Left ventricle myocardium inferior (tissue), 1 donor: ENCODE measurements around the gene NT5M. TPM values are rescaled to one million over a fixed set of nuclear protein-coding genes. Genes with fewer than 3 reads are reported as not detected.

Source experiments
- DNase-seq: peaks from one replicate; pipeline ENCODE4 v3.0.0-alpha.2; 2020
- H3K27ac ChIP-seq: fragments of 200-600 bp; replicated peaks from 2 replicates; pipeline ENCODE4 v1.8.0; 2021
- H3K27me3 ChIP-seq: fragments of 200-600 bp; 2 replicates; pipeline ENCODE4 v1.8.0; 2021; ENCODE audit warnings: low read depth
- H3K36me3 ChIP-seq: fragments of 200-600 bp; 2 replicates; pipeline ENCODE4 v1.8.0; 2021
- H3K4me1 ChIP-seq: fragments of 200-600 bp; 2 replicates; pipeline ENCODE4 v1.8.0; 2021
- H3K4me3 ChIP-seq: fragments of 200-600 bp; 2 replicates; pipeline ENCODE4 v1.8.0; 2021; ENCODE audit warnings: mild to moderate bottlenecking, moderate library complexity
- H3K9me3 ChIP-seq: fragments of 200-600 bp; replicated peaks from 2 replicates; pipeline ENCODE4 v1.8.0; 2021
- CTCF ChIP-seq: fragments of 200-600 bp; IDR thresholded peaks from 2 replicates; pipeline ENCODE4 v1.8.0; 2021; ENCODE audit warnings: antibody characterized with exemption, mild to moderate bottlenecking, borderline replicate concordance
- intact Hi-C: fragments of 100-400 bp; cut with micrococcal nuclease; formaldehyde crosslinking; loops from one replicate; pipeline ENCODE4 v1.11.0; 2022
- total RNA-seq: library from RNA; stranded (reverse); fragmentation: NEBNext Ultra II Directional; extraction: Animal tissue kit (Norgen Biotek cat#: 25700); gene quantifications from one replicate; pipeline ENCODE4 v1.2.1, GENCODE V29; 2021
- donor health status: DM: no; HTN: yes; CAD: no; lungs with severe emphysema.

NT5M gene
- total RNA-seq, 1 donor from 2014 or later, result 11.2 TPM

GRCh38 chr17:17385491-17385890, 82.3 kb downstream of the NT5M start:
- no peak for DNase-seq

GRCh38 chr17:17386094-17386800, 83.1 kb downstream of the NT5M start:
- Histone ChIP-seq H3K27me3 (peaks cover 14% of the 10 kb centered on the region), H3K27ac (peak overlapping the region; percentile 66), H3K4me3 (no peak overlapping the region), H3K36me3 (no peaks in the 10 kb centered on the region), H3K4me1 (peaks cover 20% of the 10 kb centered on the region), H3K9me3 (no peaks in the 10 kb centered on the region)
- intact Hi-C loops, result no loop called here
- peak; percentile 52 for DNase-seq
- no peak for TF ChIP-seq CTCF

More at GRCh38 chr17:17385491-17385890, 82.3 kb downstream of the NT5M start:
- Histone ChIP-seq H3K27me3 (peaks cover 14% of the 10 kb centered on the region), H3K4me1 (peaks cover 20% of the 10 kb centered on the region), H3K36me3 (no peaks in the 10 kb centered on the region), H3K27ac (peak overlapping the region; percentile 66), H3K4me3 (no peak overlapping the region), H3K9me3 (no peaks in the 10 kb centered on the region)
- no peak for TF ChIP-seq CTCF
- intact Hi-C loops, result no loop called here

GRCh38 chr17:17387017-17387497, 83.9 kb downstream of the NT5M start:
- Histone ChIP-seq H3K27me3 (peaks cover 14% of the 10 kb centered on the region), H3K27ac (peak overlapping the region; percentile 66), H3K9me3 (no peaks in the 10 kb centered on the region), H3K4me3 (no peak overlapping the region), H3K36me3 (no peaks in the 10 kb centered on the region), H3K4me1 (peaks cover 20% of the 10 kb centered on the region)
- no peak for TF ChIP-seq CTCF
- no peak for DNase-seq
- intact Hi-C loops, result no loop called here

- no peaks in the 10 kb centered on the region for H3K36me3 ChIP-seq
- intact Hi-C loops, result no loop called here
- no peaks in the 10 kb centered on the region for H3K9me3 ChIP-seq
- peaks cover 14% of the 10 kb centered on the region for H3K27me3 ChIP-seq
- no peak overlapping the region for H3K4me3 ChIP-seq
- no peak for TF ChIP-seq CTCF
- peaks cover 20% of the 10 kb centered on the region for H3K4me1 ChIP-seq
- no peak for DNase-seq
- peak overlapping the region; percentile 66 for H3K27ac ChIP-seq
Observed at GRCh38 chr17:17387498-17388362, 84.6 kb downstream of the NT5M start.

GRCh38 chr17:17388657-17389496, 85.7 kb downstream of the NT5M start:
- no peak overlapping the region for H3K4me3 ChIP-seq
- H3K27ac ChIP-seq, result peak overlapping the region; percentile 66
- peaks cover 9% of the 10 kb centered on the region for H3K27me3 ChIP-seq
- peaks cover 20% of the 10 kb centered on the region for H3K4me1 ChIP-seq
- TF ChIP-seq CTCF, result no peak
- no peaks in the 10 kb centered on the region for H3K9me3 ChIP-seq
- intact Hi-C loops, result no loop called here
- H3K36me3 ChIP-seq, result no peaks in the 10 kb centered on the region
- DNase-seq, result no peak
